Frontal cortex (tissue), 4 donors: ENCODE results near the gene RAB14. TPM values are rescaled to one million over a fixed set of nuclear protein-coding genes. Genes with fewer than 3 reads are reported as not detected.
"Not testable (repeated sequence)": the region's sequence is repeated elsewhere in the genome, so short reads cannot be mapped to it uniquely, and the experiment has no call there.

ENCODE experiments used
- DNase-seq, 2 donors: peaks; one replicate each; pipeline ENCODE4 v3.0.0; 2012; ENCODE audit warnings: low spot score in 2 of 2
- FAIRE-seq: peaks from 2 replicates; lab custom pipeline; 2012; peaks lifted over from hg19 to GRCh38; lab: Jason Lieb, UNC
- total RNA-seq: library from RNA; depleted of rRNA; stranded (reverse); fragments of >200 nt; gene quantifications from one replicate; pipeline ENCODE4 v1.2.3, GENCODE V29; 2014
- donor health status: control.
- donor health status: control.
- donor health status: control.

The RAB14 gene
- total RNA-seq, 1 donor from 2014 or later: 56.3 TPM

GRCh38 chr9:121172726-121173487, 28.8 kb downstream of the RAB14 start:
- no peak for DNase-seq
- no peak for FAIRE-seq

- DNase-seq (no peak), FAIRE-seq (no peak)
These were observed 30.4 kb downstream of the RAB14 start for GRCh38 chr9:121171236-121171635.

- DNase-seq: no peak
- no peak for FAIRE-seq
These were observed 32.5 kb downstream of the RAB14 start for GRCh38 chr9:121169094-121169601.

- FAIRE-seq: no peak
- no peak for DNase-seq
These were observed 33.6 kb downstream of the RAB14 start for GRCh38 chr9:121168052-121168451.

DNA sequence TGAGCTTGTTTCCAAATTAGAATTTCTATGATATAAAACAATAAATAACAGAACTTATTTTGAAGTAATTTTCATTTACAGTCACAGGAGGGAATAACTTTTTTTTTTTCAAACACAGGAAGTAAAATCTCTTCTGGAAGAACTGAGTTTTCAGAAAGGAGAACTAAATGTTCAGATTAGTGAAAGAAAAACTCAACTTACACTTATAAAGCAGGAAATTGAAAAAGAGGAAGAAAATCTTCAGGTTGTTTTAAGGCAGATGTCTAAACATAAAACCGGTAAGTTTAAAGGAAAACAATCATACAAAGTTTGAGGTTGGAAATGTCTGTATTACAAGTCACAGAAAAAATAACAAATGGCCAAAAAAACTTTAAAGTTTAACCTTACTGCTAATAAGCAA, 41.6 kb downstream of the RAB14 start:
- FAIRE-seq: no peak
- DNase-seq: no peak

- FAIRE-seq (no peak), DNase-seq (no peak)
These were observed 43.7 kb downstream of the RAB14 start for GRCh38 chr9:121157939-121158338.

GRCh38 chr9:121156263-121156731, 45.4 kb downstream of the RAB14 start:
- peak in 1 of 2 donors; percentile 18 for DNase-seq
- no peak for FAIRE-seq

DNA sequence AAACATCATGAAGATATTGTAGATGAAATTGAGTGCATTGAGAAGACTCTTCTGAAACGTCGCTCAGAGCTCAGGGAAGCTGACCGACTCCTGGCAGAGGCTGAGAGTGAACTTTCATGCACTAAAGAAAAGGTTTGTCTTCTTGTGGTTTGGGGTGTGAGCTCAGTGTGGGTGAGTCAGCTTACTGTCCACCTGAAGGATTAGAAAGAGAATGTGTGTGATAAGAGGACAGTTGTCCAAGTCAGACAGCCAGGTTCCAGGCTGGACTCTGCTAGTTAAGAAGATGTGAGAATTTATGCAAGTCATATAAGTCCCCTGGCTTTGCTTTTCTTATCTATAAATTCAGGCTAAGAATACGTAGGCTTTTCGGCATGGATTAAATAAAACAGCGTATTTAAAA, 46.9 kb downstream of the RAB14 start:
- DNase-seq (no peak), FAIRE-seq (no peak)

- FAIRE-seq (no peak), DNase-seq (no peak)
These were observed 48.0 kb downstream of the RAB14 start for GRCh38 chr9:121153642-121154041.

GRCh38 chr9:121150188-121150587, 51.5 kb downstream of the RAB14 start:
- DNase-seq (no peak), FAIRE-seq (no peak)

GRCh38 chr9:121144482-121144881, 57.2 kb downstream of the RAB14 start:
- DNase-seq (no peak), FAIRE-seq (no peak)

DNA sequence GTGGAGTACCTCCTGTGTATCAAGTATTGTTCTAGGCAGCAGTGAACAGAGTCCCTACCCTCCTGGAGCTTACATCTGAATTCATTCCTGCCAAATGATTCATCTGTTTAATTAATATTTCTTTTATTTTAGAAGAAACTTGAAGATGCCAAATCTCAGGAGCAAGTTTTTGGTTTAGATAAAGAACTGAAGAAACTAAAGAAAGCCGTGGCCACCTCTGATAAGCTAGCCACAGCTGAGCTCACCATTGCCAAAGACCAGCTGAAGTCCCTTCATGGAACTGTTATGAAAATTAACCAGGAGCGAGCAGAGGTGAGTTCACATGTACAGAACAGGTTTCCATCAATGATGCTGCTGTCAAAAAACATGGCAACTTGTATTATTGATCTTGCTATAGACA, 57.9 kb downstream of the RAB14 start:
- FAIRE-seq (no peak), DNase-seq (no peak)

GRCh38 chr9:121141706-121142105, 60.0 kb downstream of the RAB14 start:
- FAIRE-seq: no peak

DNA sequence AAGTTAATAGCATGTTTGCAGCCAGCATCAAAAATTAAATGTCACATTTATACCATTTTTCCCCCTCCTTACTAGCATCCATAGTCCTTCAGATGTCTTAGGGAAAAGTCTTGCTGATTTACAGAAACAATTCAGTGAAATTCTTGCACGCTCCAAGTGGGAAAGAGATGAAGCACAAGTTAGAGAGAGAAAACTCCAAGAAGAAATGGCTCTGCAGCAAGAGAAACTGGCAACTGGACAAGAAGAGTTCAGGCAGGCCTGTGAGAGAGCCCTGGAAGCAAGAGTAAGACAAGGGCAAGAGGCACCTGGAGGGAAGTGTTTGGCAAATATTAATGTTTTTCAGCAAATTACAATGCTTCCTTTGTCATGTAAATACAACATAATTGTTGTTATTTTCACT, 60.4 kb downstream of the RAB14 start:
- DNase-seq (no peak), FAIRE-seq (no peak)

More at GRCh38 chr9:121141706-121142105, 60.0 kb downstream of the RAB14 start:
- no peak for DNase-seq

- no peak for FAIRE-seq
- DNase-seq: no peak
These were observed 61.5 kb downstream of the RAB14 start for GRCh38 chr9:121140162-121140561.

DNA sequence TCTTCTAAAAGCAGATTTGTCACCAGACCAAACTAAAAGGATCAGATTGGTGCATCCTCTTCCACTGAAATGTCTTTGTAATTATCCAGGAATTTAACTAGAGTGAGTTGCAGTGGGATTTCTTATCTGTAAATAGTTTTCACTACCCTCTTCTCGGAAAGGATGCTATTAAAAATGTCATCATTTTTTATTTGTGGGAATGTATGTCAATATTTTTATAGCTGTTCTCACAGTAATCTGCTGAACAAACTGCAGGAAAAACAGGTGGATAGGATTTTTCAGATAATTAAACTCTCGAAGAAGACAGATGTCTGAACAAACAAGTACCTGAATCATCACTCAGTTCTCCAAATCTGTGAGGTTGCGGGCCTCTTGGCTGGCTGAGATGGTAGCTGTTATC, 62.7 kb downstream of the RAB14 start:
- DNase-seq (no peak), FAIRE-seq (no peak)

DNA sequence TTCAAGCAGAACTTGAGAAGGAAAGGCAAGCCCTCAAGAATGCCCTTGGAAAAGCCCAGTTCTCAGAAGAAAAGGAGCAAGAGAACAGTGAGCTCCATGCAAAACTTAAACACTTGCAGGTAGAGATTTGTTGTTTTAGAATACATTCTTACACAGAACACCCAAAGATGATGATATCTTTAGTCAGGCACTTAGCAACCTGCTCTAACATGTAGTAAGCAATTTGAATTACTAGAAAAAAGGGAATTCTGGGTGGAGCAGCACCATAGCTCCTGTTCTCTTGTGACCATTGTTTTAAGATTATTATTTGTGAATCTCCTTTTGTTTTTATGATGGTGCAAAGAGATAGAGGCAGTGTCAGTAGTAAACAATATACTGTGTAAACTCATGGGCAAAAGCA, 63.1 kb downstream of the RAB14 start:
- DNase-seq (no peak), FAIRE-seq (no peak)

- DNase-seq (no peak), FAIRE-seq (no peak)
These were observed 66.0 kb downstream of the RAB14 start for GRCh38 chr9:121135642-121136041.

GRCh38 chr9:121133104-121133816, 68.4 kb downstream of the RAB14 start:
- no peak for DNase-seq
- FAIRE-seq: no peak

- FAIRE-seq, DNase-seq: not testable (repeated sequence)
These were observed 72.3 kb downstream of the RAB14 start for GRCh38 chr9:121129384-121129783.
